ENCODE results near the gene CCL27. TPM values are rescaled to one million over a fixed set of nuclear protein-coding genes. Genes with fewer than 3 reads are reported as not detected.
"Not testable (repeated sequence)": the region's sequence is repeated elsewhere in the genome, so short reads cannot be mapped to it uniquely, and the experiment has no call there.

CCL27 gene
- total and polyA plus RNA-seq, 8 donors, result 0.49 to 1.6 (median 0.77) TPM; not detected in 1

GRCh38 chr9:34646211-34647083 is 16.0 kb downstream of the CCL27 start, which contains the start of gene GALT:
Gene GALT (plus strand): TSS chr9:34646675. CDS start chr9:34646705, 30 bp downstream.
- peak; percentile 96 for ATAC-seq
- TF ChIP-seq CTCF (IDR thresholded peaks at IDR 0.05), result peak; percentile 27 to 43
- Histone ChIP-seq H3K9me3 (no peaks in the 10 kb centered on the region), H3K27ac (peak within 1 kb of the TSS; percentile 87), H3K4me3 (peak within 1 kb of the TSS; percentile 78 to 81), H3K27me3 (no peaks in the 10 kb centered on the region), H3K4me1 (peaks cover 9 to 29% of the 10 kb centered on the region in 2 donors), H3K36me3 (peaks cover 0 to 22% of the 10 kb centered on the region in 2 donors)
- DNase-seq, result peak; percentile 83 to 99 (median 94)
- intact Hi-C loops (cut with DNase I), result no loop called here

GRCh38 chr9:34644766-34645314 is 17.6 kb downstream of the CCL27 start:
- intact Hi-C loops (cut with DNase I), result no loop called here

GRCh38 chr9:34642679-34643078 is 19.8 kb downstream of the CCL27 start:
- ATAC-seq (no peak), DNase-seq (no peak)
- no peak for TF ChIP-seq CTCF (IDR thresholded peaks at IDR 0.05)
- H3K9me3 ChIP-seq, result no peaks in the 10 kb centered on the region
- no peaks in the 10 kb centered on the region for H3K27me3 ChIP-seq
- intact Hi-C loops (cut with DNase I), result no loop called here
- no peaks in the 10 kb centered on the region for H3K36me3 ChIP-seq
- H3K4me1 ChIP-seq, result peaks cover 13 to 25% of the 10 kb centered on the region in 2 donors
- H3K27ac ChIP-seq, result no peak overlapping the region
- H3K4me3 ChIP-seq, result no peak overlapping the region

More at GRCh38 chr9:34644766-34645314, 17.6 kb downstream of the CCL27 start:
- H3K9me3 ChIP-seq, result no peaks in the 10 kb centered on the region
- H3K4me3 ChIP-seq, result no peak overlapping the region
- H3K4me1 ChIP-seq, result peaks cover 9 to 24% of the 10 kb centered on the region in 2 donors
- no peaks in the 10 kb centered on the region for H3K27me3 ChIP-seq
- H3K36me3 ChIP-seq, result peaks cover 0 to 17% of the 10 kb centered on the region in 2 donors
- DNase-seq (no peak), ATAC-seq (no peak)
- H3K27ac ChIP-seq, result no peak overlapping the region
- no peak for TF ChIP-seq CTCF (IDR thresholded peaks at IDR 0.05)

GRCh38 chr9:34639322-34639721 is 23.1 kb downstream of the CCL27 start:
- ATAC-seq; intact Hi-C loops (cut with DNase I): not testable (repeated sequence)

GRCh38 chr9:34638138-34638445 is 24.4 kb downstream of the CCL27 start:
- Histone ChIP-seq H3K4me1 (peaks cover 11 to 28% of the 10 kb centered on the region in 2 donors), H3K9me3 (no peaks in the 10 kb centered on the region), H3K27me3 (no peaks in the 10 kb centered on the region), H3K27ac (peak overlapping the region; percentile 68 to 84), H3K36me3 (peaks cover 0 to 9% of the 10 kb centered on the region in 2 donors), H3K4me3 (peak overlapping the region; percentile 66 to 70)
- intact Hi-C loops (cut with DNase I), result no loop called here
- DNase-seq, result no peak
- ATAC-seq, result no peak
- TF ChIP-seq CTCF (IDR thresholded peaks at IDR 0.05), result no peak

More at GRCh38 chr9:34639322-34639721, 23.1 kb downstream of the CCL27 start:
- peaks cover 11 to 25% of the 10 kb centered on the region in 2 donors for H3K4me1 ChIP-seq
- not testable (repeated sequence) for DNase-seq, H3K9me3 ChIP-seq, H3K27me3 ChIP-seq, H3K36me3 ChIP-seq, H3K4me3 ChIP-seq, H3K27ac ChIP-seq

Data from left lung (tissue), 10 donors.